Left lung (tissue), 10 donors: ENCODE measurements around the gene JPT1. TPM values are rescaled to one million over a fixed set of nuclear protein-coding genes. Genes with fewer than 3 reads are reported as not detected.
A peak's percentile ranks its signal among the peaks of the same experiment; 100 is the strongest.

ENCODE experiments used
- ATAC-seq: fragments of 200-7000 bp; cut with Tn5 transposase; one replicate; pipeline ENCODE4 v1.9.1; 2020; ENCODE audit warnings: moderate library complexity
- DNase-seq, 4 donors: peaks; one replicate each; pipeline ENCODE4 v3.0.0-alpha.2; 2013 to 2020
- H3K27ac ChIP-seq, 2 donors: fragments of 200-600 bp; sonication (generic) in 1 of 2; one replicate each; pipeline versions ENCODE4 v1.5.0 to v1.8.0; 2020 to 2021
- H3K27me3 ChIP-seq, 2 donors: fragments of 200-600 bp; sonication (generic) in 1 of 2; one replicate each; pipeline versions ENCODE4 v1.5.0 to v1.8.0; 2020 to 2021
- H3K36me3 ChIP-seq, 2 donors: fragments of 200-600 bp; sonication (generic) in 1 of 2; one replicate each; pipeline versions ENCODE4 v1.5.0 to v1.8.0; 2020 to 2021
- H3K4me1 ChIP-seq, 2 donors: fragments of 200-600 bp; one replicate each; pipeline ENCODE4 v1.8.0; 2021
- H3K4me3 ChIP-seq, 2 donors: fragments of 200-600 bp; sonication (generic) in 1 of 2; one replicate each; pipeline versions ENCODE4 v1.5.0 to v1.8.0; 2020 to 2021; ENCODE audit warnings: mild to moderate bottlenecking in 1 of 2
- H3K9me3 ChIP-seq, 2 donors: fragments of 200-600 bp; sonication (generic) in 1 of 2; one replicate each; pipeline versions ENCODE4 v1.5.0 to v1.8.0; 2020 to 2021
- intact Hi-C, 2 donors: fragments of 100-400 bp; cut with DNase I; formaldehyde crosslinking; loops; one replicate each; pipeline versions ENCODE4 v1.11.2 to v1.14.2; 2022
- polyA plus RNA-seq, 6 donors: library from polyadenylated mRNA; unstranded; fragments of 120-200 nt; gene quantifications; one replicate each; pipeline ENCODE4 v1.2.1, GENCODE V29; 2013; ENCODE audit not compliant: insufficient read length in 6 of 6
- total RNA-seq, 2 donors: library from RNA; stranded (reverse); fragmentation: NEBNext Ultra II Directional; extraction: Animal tissue kit (Norgen Biotek cat#: 25700); gene quantifications; one replicate each; pipeline ENCODE4 v1.2.1, GENCODE V29; 2021
- TF ChIP-seq, protein P1 (sequence below), 2 donors: fragments of 200-600 bp; sonication (generic) in 1 of 2; IDR thresholded peaks; one replicate each; pipeline versions ENCODE4 v1.5.0 to v1.8.0; 2021; ENCODE audit warnings: antibody characterized with exemption in 2 of 2
- donor health status: DM: no; HTN: yes; CAD: no.
- donor health status: DM: no; HTN: no; CAD: no.

Gene JPT1
- total and polyA plus RNA-seq, 8 donors: 65.0 to 115 (median 87.9) TPM

DNA sequence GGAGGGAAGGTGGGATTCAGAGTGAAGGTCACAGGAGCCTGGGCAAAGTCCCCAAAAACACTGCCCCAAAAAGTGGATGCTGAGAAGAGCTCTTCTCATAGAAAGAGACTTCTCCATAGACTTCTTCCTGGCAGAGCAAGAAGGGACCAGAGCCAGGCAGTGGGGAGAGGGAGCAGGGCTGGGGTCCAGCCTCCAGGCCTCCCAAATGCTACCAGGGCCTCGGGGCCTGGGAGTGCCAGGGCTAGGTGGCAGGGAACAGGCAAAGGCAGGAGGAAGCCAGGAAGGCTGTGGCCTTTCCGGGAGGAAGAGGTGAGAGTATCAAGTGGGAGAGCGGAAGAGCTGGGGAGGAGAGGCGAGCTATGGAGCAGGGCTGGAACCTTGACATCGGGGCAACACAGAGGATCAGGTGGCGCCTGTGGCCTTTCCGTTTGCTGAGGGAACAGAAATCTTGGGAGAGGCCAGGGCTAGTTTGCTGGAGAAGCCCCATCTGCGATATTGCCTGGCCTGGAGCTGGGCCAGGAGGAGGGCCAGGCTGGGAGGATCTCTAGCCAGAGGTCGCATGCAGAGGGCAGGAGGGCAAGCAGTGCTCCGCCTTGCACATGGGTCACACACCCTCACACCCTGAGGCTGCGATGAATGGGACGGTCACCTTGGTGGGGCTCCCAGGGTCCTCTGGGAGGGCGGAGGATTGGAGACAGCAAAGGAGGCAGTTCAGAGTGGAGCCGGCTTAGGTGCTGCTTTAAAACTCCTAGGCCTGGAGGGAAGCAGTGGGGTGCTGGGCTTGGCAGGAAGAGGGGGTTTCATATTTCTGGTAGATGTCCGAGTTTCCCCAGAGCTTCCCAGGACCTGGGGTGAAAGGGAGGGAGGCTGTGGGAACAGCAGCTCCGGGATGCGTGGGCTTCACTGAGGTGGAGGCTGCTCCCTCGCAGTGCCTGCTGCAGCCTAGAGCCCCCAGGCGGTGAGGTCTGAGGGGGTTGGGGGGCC is 63.1 kb downstream of the JPT1 start:
- intact Hi-C loops: no loop called here
- TF ChIP-seq, protein P1, sequence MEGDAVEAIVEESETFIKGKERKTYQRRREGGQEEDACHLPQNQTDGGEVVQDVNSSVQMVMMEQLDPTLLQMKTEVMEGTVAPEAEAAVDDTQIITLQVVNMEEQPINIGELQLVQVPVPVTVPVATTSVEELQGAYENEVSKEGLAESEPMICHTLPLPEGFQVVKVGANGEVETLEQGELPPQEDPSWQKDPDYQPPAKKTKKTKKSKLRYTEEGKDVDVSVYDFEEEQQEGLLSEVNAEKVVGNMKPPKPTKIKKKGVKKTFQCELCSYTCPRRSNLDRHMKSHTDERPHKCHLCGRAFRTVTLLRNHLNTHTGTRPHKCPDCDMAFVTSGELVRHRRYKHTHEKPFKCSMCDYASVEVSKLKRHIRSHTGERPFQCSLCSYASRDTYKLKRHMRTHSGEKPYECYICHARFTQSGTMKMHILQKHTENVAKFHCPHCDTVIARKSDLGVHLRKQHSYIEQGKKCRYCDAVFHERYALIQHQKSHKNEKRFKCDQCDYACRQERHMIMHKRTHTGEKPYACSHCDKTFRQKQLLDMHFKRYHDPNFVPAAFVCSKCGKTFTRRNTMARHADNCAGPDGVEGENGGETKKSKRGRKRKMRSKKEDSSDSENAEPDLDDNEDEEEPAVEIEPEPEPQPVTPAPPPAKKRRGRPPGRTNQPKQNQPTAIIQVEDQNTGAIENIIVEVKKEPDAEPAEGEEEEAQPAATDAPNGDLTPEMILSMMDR (IDR thresholded peaks at IDR 0.05): no peak
- H3K4me3 ChIP-seq: peak overlapping the region in 1 of 2 donors; percentile 21
- peak overlapping the region; percentile 41 to 48 for H3K27ac ChIP-seq
- ATAC-seq (no peak), DNase-seq (no peak)
- H3K27me3 ChIP-seq: no peaks in the 10 kb centered on the region
- H3K36me3 ChIP-seq: peaks cover 0 to 17% of the 10 kb centered on the region in 2 donors
- peaks cover 45 to 94% of the 10 kb centered on the region in 2 donors for H3K4me1 ChIP-seq
- no peaks in the 10 kb centered on the region for H3K9me3 ChIP-seq

DNA sequence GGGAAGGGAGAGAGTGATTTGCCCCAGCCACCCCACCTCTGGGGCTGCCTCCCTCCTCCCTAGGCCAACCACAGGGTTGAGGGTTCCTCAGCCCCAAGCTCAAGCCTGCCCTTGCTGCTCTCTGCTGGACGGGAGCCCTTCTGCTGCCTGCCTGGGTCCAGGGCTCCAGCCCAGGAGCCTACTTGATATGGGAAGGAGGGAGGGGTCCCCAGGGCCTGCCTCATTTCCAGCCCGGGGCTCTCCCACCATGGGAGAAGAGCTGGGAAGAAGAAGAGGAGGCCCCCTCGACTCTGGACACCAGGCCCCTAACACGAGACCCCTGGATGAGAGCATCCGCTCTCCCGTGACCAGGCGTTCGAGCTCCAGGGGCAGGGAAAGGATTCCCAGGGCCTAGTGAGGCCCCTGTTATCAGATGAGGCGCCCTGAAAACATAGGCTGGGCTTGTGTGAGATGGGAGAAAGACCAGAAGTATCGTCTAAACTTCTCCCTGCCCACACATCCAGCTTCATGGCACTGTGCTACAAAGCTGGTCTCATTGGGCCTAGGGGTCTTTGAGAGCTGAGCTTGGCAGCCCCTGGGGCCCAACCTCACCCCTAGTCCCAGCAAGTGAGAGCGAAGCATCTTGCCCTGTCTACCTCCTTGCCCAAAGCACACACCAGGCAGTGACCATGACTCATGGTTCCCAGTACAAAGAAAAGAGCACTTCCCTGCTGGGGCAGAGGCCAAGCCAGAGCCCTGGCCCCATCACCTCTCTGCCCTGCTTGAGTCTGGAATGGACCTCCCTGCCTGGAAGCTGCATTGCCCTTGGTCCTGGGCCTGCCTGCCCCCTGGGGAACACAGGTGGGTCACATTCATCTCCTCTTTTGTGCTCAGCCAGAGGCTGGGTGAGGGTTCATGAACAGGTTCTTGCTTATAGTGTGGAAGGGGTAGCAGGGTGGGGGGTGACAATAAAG is 65.6 kb downstream of the JPT1 start:
- Histone ChIP-seq H3K4me3 (peak overlapping the region; percentile 62 to 71), H3K27me3 (no peaks in the 10 kb centered on the region), H3K36me3 (peaks cover 0 to 4% of the 10 kb centered on the region in 2 donors), H3K4me1 (peaks cover 37 to 88% of the 10 kb centered on the region in 2 donors), H3K27ac (peak overlapping the region; percentile 96 to 98), H3K9me3 (no peaks in the 10 kb centered on the region)
- DNase-seq (peak in 1 of 4 donors; percentile 66), ATAC-seq (peak; percentile 46)
- TF ChIP-seq, protein P1 (IDR thresholded peaks at IDR 0.05): no peak
- intact Hi-C loops: no loop called here

DNA sequence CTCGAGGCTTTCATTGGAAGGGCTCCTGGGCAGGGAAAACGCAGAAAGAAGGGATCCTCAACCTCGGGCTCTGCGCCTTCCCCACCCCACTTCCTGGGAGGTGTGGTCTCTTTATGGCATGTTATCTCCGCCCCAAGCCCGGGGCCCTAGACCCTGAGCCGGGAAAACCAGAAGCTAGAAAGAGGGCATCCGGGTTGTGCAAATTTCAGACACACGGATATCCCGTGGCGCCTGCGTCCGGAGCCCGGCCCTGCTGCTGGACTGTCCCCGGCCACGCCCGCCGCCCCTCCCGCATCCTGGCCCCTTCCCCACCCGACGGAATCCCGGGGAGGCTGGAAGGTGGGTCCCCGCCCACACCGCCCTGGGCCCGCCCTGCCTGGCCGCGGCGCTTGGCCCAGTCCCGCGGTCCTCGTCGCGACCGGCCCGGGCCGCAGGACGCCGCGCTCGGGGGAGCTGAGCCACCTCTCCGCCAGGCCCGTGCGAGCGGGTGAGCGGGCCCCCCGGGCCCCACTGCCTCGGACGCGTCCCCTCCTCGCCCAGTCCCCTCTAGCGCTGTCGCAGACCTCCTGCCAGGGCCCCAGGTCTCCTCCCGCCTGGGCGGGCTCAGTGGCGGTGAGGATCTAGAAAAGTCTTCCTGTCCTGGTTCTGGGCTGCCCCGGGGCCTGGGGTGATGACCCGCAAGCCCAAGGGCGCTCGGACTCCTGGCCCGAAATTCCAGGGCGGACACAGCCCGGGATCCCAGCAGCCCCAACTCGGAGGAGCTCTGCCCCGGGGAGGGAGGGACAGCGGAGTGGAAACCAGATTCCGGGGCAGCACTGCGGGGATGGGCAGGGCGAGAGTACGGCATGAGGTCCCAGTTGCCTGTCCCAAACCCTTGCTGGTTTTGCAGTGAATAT is 66.5 kb downstream of the JPT1 start, which contains the start of gene SLC16A5:
SLC16A5 (plus strand) TSS at position 397 of the 896 bp plus-strand sequence. CDS start 5,683 bp downstream, outside the sequence.
- Histone ChIP-seq H3K27ac (peak within 1 kb of the TSS; percentile 96 to 98), H3K4me3 (peak within 1 kb of the TSS; percentile 62 to 71), H3K36me3 (no peaks in the 10 kb centered on the region), H3K27me3 (no peaks in the 10 kb centered on the region), H3K9me3 (no peaks in the 10 kb centered on the region), H3K4me1 (peaks cover 29 to 80% of the 10 kb centered on the region in 2 donors)
- DNase-seq (peak; percentile 75 to 100 (median 94)), ATAC-seq (peak; percentile 90)
- intact Hi-C loops: no loop called here
- TF ChIP-seq, protein P1 (IDR thresholded peaks at IDR 0.05): no peak

DNA sequence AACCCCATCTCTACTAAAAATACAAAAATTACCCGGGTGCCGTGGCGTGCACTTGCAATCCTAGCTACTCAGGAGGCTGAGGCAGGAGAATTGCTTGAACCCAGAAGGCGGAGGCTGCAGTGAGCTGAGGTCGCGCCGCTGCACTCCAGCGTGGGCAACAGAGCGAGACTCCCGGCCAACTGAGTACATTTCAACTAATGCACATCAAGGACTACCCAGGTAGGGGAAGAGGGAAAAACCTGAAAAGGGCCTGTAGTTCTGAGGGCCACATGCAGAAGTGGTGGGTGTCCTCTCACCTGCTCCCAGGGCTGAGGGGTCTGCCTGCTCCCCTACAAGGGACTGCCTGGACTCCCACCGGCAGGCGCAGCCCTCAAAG is 67.1 kb downstream of the JPT1 start:
- no peak for DNase-seq
- Histone ChIP-seq H3K4me3 (peak overlapping the region; percentile 62 to 71), H3K9me3 (no peaks in the 10 kb centered on the region), H3K36me3 (no peaks in the 10 kb centered on the region), H3K27ac (peak overlapping the region; percentile 96 to 98), H3K4me1 (peaks cover 29 to 74% of the 10 kb centered on the region in 2 donors), H3K27me3 (no peaks in the 10 kb centered on the region)
- intact Hi-C loops: no loop called here
- peak; percentile 1 for ATAC-seq
- TF ChIP-seq, protein P1 (IDR thresholded peaks at IDR 0.05): no peak
